IMR-90 (cell line): ENCODE measurements around the gene FAT1. TPM values are rescaled to one million over a fixed set of nuclear protein-coding genes. Genes with fewer than 3 reads are reported as not detected.

Experiments used
- MAFK ChIP-seq: IDR thresholded peaks from 2 replicates; pipeline ENCODE4 v1.6.1; 2012; ENCODE audit warnings: low read depth, low read length, improper control_type of control experiment
- MXI1 ChIP-seq: IDR thresholded peaks from 2 replicates; pipeline ENCODE4 v1.6.1; 2012; ENCODE audit warnings: low read depth, mild to moderate bottlenecking, low read length, moderate library complexity, borderline replicate concordance
- NFE2L2 ChIP-seq: fragments of 150-350 bp; IDR thresholded peaks from 2 replicates; pipeline ENCODE4 v1.6.1; 2016; ENCODE audit warnings: low read depth, mild to moderate bottlenecking, low read length
- RCOR1 ChIP-seq: IDR thresholded peaks from 2 replicates; pipeline ENCODE4 v1.6.1; 2012; ENCODE audit warnings: mild to moderate bottlenecking, low read length, improper control_type of control experiment; ENCODE audit not compliant: insufficient replicate concordance
- SMC3 ChIP-seq: fragments of 150-350 bp; IDR thresholded peaks from 2 replicates; pipeline ENCODE4 v1.6.1; 2016; ENCODE audit warnings: low read depth, mild to moderate bottlenecking, antibody characterized with exemption, low read length, moderate library complexity
- polyA plus RNA-seq, 3 experiments: library from polyadenylated mRNA; depleted of rRNA; stranded (reverse); fragments of >200 nt; gene quantifications; 2 replicates each; pipeline ENCODE4 v1.2.3, GENCODE V29; 2012; ENCODE audit warnings: low replicate concordance in 1 of 3
- total RNA-seq: library from RNA; depleted of rRNA; stranded (reverse); fragments of >200 nt; gene quantifications from 2 replicates; pipeline ENCODE4 v1.2.3, GENCODE V29; 2012

FAT1 gene
- total and polyA plus RNA-seq, 2 of the 4 experiments (the other 2 are of a cell fraction), result 156 to 519 TPM

DNA sequence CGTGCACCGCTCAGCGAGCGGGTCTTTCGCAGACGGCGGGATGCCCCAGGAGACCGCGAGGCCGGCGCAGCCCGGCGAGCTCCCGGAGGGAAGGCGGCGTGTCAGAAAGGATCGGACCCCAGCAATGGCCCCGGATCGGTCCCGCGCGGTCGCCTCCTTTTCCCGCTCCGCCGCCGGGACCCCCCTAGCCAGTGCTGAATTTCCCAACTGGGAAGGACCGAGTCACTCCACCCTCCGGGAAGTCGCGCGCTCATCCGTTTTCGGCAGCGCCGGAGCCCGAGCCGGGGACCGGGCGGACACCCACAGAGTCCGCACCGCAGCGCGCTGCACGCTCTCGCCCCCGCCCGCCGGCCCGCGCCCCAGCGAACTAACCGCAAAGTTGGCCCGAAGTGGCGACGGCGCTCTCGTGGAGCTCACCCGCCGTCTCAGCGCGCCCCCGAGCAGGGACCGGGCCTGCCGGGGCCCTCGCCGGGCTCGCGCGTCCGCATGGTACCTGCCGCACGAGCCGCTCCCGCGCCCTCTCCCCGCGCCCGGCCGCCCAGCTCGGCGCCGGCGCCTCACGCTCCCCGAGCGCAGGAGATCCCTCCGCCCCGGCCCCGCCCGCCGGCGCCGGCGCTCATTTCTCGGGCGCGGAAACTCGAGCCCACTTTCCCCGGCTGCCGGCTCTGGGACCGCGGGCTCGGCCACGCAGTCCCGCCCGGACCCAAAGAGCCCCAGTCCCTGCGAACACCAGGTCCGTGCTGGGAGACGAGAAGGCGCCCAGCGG, at the start of gene FAT1 (continued):
- TF ChIP-seq RCOR1 (no peak), NFE2L2 (no peak), MXI1 (no peak; the same call in 1 of the 2 replicates), MAFK (no peak), SMC3 (peak; percentile 21; the same call in 1 of the 2 replicates)
